Activated naive CD8-positive, alpha-beta T cell treated with anti-CD3 and anti-CD28 coated beads, Interleukin-2, amount 10 ng/mL, durations not matched to agents 7 days and 5 days (primary cell): ENCODE measurements around the gene CLEC4M. TPM values are rescaled to one million over a fixed set of nuclear protein-coding genes. Genes with fewer than 3 reads are reported as not detected.

Source experiments
- ATAC-seq: fragments of 150-1000 bp; cut with Tn5 transposase; one replicate; pipeline ENCODE4 v1.10.0; 2021; ENCODE audit warnings: low read depth, moderate library complexity
- POLR2A ChIA-PET: fragments of 350-600 bp; sonication (Branson Sonifier 250); formaldehyde crosslinking; loops from one replicate; lab custom pipeline; 2021; ENCODE audit warnings: antibody characterized with exemption; lab: Charles Lee
- DNase-seq: peaks from one replicate; pipeline ENCODE4 v3.0.0; 2021
- H3K27ac Mint-ChIP-seq: one replicate; pipeline ENCODE4 v1.8.0; 2022; ENCODE audit warnings: mild to moderate bottlenecking, mixed read lengths
- H3K27me3 Mint-ChIP-seq: one replicate; pipeline ENCODE4 v1.8.0; 2022; ENCODE audit warnings: mild to moderate bottlenecking, moderate library complexity, mixed read lengths
- H3K36me3 Mint-ChIP-seq: one replicate; pipeline ENCODE4 v1.8.0; 2021; ENCODE audit warnings: mild to moderate bottlenecking, mixed read lengths
- H3K4me1 Mint-ChIP-seq: one replicate; pipeline ENCODE4 v1.8.0; 2021; ENCODE audit warnings: mixed read lengths
- H3K4me3 Mint-ChIP-seq: one replicate; pipeline ENCODE4 v1.8.0; 2022; ENCODE audit warnings: mild to moderate bottlenecking, moderate library complexity, mixed read lengths
- H3K9me3 Mint-ChIP-seq: one replicate; pipeline ENCODE4 v1.8.0; 2021; ENCODE audit warnings: mixed read lengths
- total RNA-seq, 2 experiments: library from RNA; stranded (reverse); gene quantifications; one replicate each; pipeline ENCODE4 v1.2.3, GENCODE V29; 2021

The CLEC4M gene
- total RNA-seq, 2 experiments from 2014 or later = not detected

GRCh38 chr19:7767487-7767886 is 4.4 kb downstream of the CLEC4M start:
- H3K27me3 Mint-ChIP-seq = peaks cover 2% of the 10 kb centered on the region
- peaks cover 2% of the 10 kb centered on the region for H3K4me1 Mint-ChIP-seq

GRCh38 chr19:7769171-7769570 is 6.1 kb downstream of the CLEC4M start:
- no peaks in the 10 kb centered on the region for H3K9me3 Mint-ChIP-seq
- H3K27me3 Mint-ChIP-seq = peaks cover under 1% of the 10 kb centered on the region
- no peaks in the 10 kb centered on the region for H3K36me3 Mint-ChIP-seq
- H3K27ac Mint-ChIP-seq = no peak overlapping the region
- POLR2A ChIA-PET = no interaction called here
- ATAC-seq = no peak
- no peak overlapping the region for H3K4me3 Mint-ChIP-seq
- H3K4me1 Mint-ChIP-seq = peaks cover 9% of the 10 kb centered on the region
- DNase-seq = no peak

More at GRCh38 chr19:7767487-7767886, 4.4 kb downstream of the CLEC4M start:
- POLR2A ChIA-PET = no interaction called here
- DNase-seq (no peak), ATAC-seq (no peak)
- Mint-ChIP-seq H3K4me3 (no peak overlapping the region), H3K9me3 (no peaks in the 10 kb centered on the region), H3K36me3 (no peaks in the 10 kb centered on the region), H3K27ac (no peak overlapping the region)

- Mint-ChIP-seq H3K4me1 (peaks cover 9% of the 10 kb centered on the region), H3K27me3 (no peaks in the 10 kb centered on the region), H3K27ac (no peak overlapping the region), H3K9me3 (no peaks in the 10 kb centered on the region), H3K4me3 (no peak overlapping the region), H3K36me3 (no peaks in the 10 kb centered on the region)
- DNase-seq = no peak
- POLR2A ChIA-PET = no interaction called here
- no peak for ATAC-seq
Observed at GRCh38 chr19:7771072-7771471, 8.0 kb downstream of the CLEC4M start.

GRCh38 chr19:7772752-7773291 is 9.8 kb downstream of the CLEC4M start:
- Mint-ChIP-seq H3K36me3 (no peaks in the 10 kb centered on the region), H3K4me3 (peak overlapping the region; percentile 58), H3K4me1 (peaks cover 9% of the 10 kb centered on the region), H3K9me3 (no peaks in the 10 kb centered on the region), H3K27ac (peak overlapping the region; percentile 76), H3K27me3 (peaks cover 9% of the 10 kb centered on the region)
- POLR2A ChIA-PET = no interaction called here
- peak; percentile 73 for ATAC-seq
- DNase-seq = no peak

GRCh38 chr19:7773841-7774240 is 10.8 kb downstream of the CLEC4M start:
- H3K27me3 Mint-ChIP-seq = peaks cover 9% of the 10 kb centered on the region
- H3K27ac Mint-ChIP-seq = no peak overlapping the region
- no peak overlapping the region for H3K4me3 Mint-ChIP-seq
- no peaks in the 10 kb centered on the region for H3K9me3 Mint-ChIP-seq
- peaks cover 9% of the 10 kb centered on the region for H3K4me1 Mint-ChIP-seq
- H3K36me3 Mint-ChIP-seq = no peaks in the 10 kb centered on the region
- no peak for ATAC-seq
- DNase-seq = no peak
- POLR2A ChIA-PET = no interaction called here

- Mint-ChIP-seq H3K4me1 (peaks cover 9% of the 10 kb centered on the region), H3K4me3 (no peak overlapping the region), H3K36me3 (no peaks in the 10 kb centered on the region), H3K9me3 (no peaks in the 10 kb centered on the region), H3K27me3 (peaks cover 9% of the 10 kb centered on the region), H3K27ac (no peak overlapping the region)
- DNase-seq (no peak), ATAC-seq (no peak)
- POLR2A ChIA-PET = no interaction called here
Observed at GRCh38 chr19:7775761-7776160, 12.7 kb downstream of the CLEC4M start.

- POLR2A ChIA-PET = no interaction called here
- Mint-ChIP-seq H3K4me1 (peaks cover under 1% of the 10 kb centered on the region), H3K27ac (no peak overlapping the region), H3K27me3 (peaks cover 15% of the 10 kb centered on the region), H3K4me3 (no peak overlapping the region), H3K36me3 (no peaks in the 10 kb centered on the region), H3K9me3 (no peaks in the 10 kb centered on the region)
- no peak for ATAC-seq
- DNase-seq = no peak
Observed at GRCh38 chr19:7778081-7778480, 15.0 kb downstream of the CLEC4M start.

- no peaks in the 10 kb centered on the region for H3K4me1 Mint-ChIP-seq
- H3K9me3 Mint-ChIP-seq = no peaks in the 10 kb centered on the region
- POLR2A ChIA-PET = no interaction called here
- ATAC-seq (no peak), DNase-seq (no peak)
- no peaks in the 10 kb centered on the region for H3K36me3 Mint-ChIP-seq
- peaks cover 28% of the 10 kb centered on the region for H3K27me3 Mint-ChIP-seq
- no peak overlapping the region for H3K27ac Mint-ChIP-seq
- H3K4me3 Mint-ChIP-seq = no peak overlapping the region
Observed at GRCh38 chr19:7779631-7780486, 16.8 kb downstream of the CLEC4M start.

GRCh38 chr19:7781157-7781556 is 18.1 kb downstream of the CLEC4M start:
- H3K4me1 Mint-ChIP-seq = no peaks in the 10 kb centered on the region
- POLR2A ChIA-PET = no interaction called here
- H3K9me3 Mint-ChIP-seq = peaks cover 2% of the 10 kb centered on the region
- no peak overlapping the region for H3K4me3 Mint-ChIP-seq
- no peaks in the 10 kb centered on the region for H3K36me3 Mint-ChIP-seq
- ATAC-seq = no peak
- no peak overlapping the region for H3K27ac Mint-ChIP-seq
- H3K27me3 Mint-ChIP-seq = peaks cover 39% of the 10 kb centered on the region
- no peak for DNase-seq

- Mint-ChIP-seq H3K4me1 (peaks cover 3% of the 10 kb centered on the region), H3K9me3 (peaks cover 2% of the 10 kb centered on the region), H3K27me3 (peaks cover 52% of the 10 kb centered on the region), H3K36me3 (no peaks in the 10 kb centered on the region), H3K27ac (no peak overlapping the region), H3K4me3 (no peak overlapping the region)
- DNase-seq (no peak), ATAC-seq (no peak)
- POLR2A ChIA-PET = no interaction called here
Observed at GRCh38 chr19:7783991-7784423, 21.0 kb downstream of the CLEC4M start.

GRCh38 chr19:7784856-7785255 is 21.8 kb downstream of the CLEC4M start:
- peaks cover 61% of the 10 kb centered on the region for H3K27me3 Mint-ChIP-seq

GRCh38 chr19:7787141-7787540 is 24.1 kb downstream of the CLEC4M start:
- no peaks in the 10 kb centered on the region for H3K36me3 Mint-ChIP-seq
- POLR2A ChIA-PET = interaction anchor here (0.6 kb wide), 1 partner anchor 134 kb away, joined by 4 read pairs; no protein-coding TSS in a partner anchor
- H3K4me1 Mint-ChIP-seq = peaks cover 3% of the 10 kb centered on the region
- no peak overlapping the region for H3K27ac Mint-ChIP-seq
- DNase-seq = no peak
- ATAC-seq = no peak
- no peak overlapping the region for H3K4me3 Mint-ChIP-seq
- H3K9me3 Mint-ChIP-seq = peaks cover 2% of the 10 kb centered on the region
- peaks cover 64% of the 10 kb centered on the region for H3K27me3 Mint-ChIP-seq

More at GRCh38 chr19:7784856-7785255, 21.8 kb downstream of the CLEC4M start:
- H3K36me3 Mint-ChIP-seq = no peaks in the 10 kb centered on the region
- H3K9me3 Mint-ChIP-seq = peaks cover 2% of the 10 kb centered on the region
- H3K27ac Mint-ChIP-seq = no peak overlapping the region
- DNase-seq (no peak), ATAC-seq (no peak)
- peaks cover 3% of the 10 kb centered on the region for H3K4me1 Mint-ChIP-seq
- H3K4me3 Mint-ChIP-seq = no peak overlapping the region
- POLR2A ChIA-PET = no interaction called here

- DNase-seq (no peak), ATAC-seq (no peak)
- Mint-ChIP-seq H3K9me3 (peaks cover 2% of the 10 kb centered on the region), H3K27me3 (peaks cover 61% of the 10 kb centered on the region), H3K4me3 (no peak overlapping the region), H3K4me1 (peaks cover 3% of the 10 kb centered on the region), H3K27ac (no peak overlapping the region), H3K36me3 (no peaks in the 10 kb centered on the region)
- POLR2A ChIA-PET = interaction anchor here (0.6 kb wide), 1 partner anchor 135 kb away, joined by 4 read pairs; no protein-coding TSS in a partner anchor
Observed at GRCh38 chr19:7787602-7788177, 24.6 kb downstream of the CLEC4M start.
